CD4-positive, alpha-beta T cell treated with Interleukin-2 at 100 ng/mL for 4 hours (primary cell): ENCODE measurements around the gene CDH20.

ENCODE experiments used
- DNase-seq: peaks from one replicate; pipeline ENCODE4 v3.0.0-alpha.2; 2020; ENCODE audit warnings: low spot score

Gene CDH20

DNA sequence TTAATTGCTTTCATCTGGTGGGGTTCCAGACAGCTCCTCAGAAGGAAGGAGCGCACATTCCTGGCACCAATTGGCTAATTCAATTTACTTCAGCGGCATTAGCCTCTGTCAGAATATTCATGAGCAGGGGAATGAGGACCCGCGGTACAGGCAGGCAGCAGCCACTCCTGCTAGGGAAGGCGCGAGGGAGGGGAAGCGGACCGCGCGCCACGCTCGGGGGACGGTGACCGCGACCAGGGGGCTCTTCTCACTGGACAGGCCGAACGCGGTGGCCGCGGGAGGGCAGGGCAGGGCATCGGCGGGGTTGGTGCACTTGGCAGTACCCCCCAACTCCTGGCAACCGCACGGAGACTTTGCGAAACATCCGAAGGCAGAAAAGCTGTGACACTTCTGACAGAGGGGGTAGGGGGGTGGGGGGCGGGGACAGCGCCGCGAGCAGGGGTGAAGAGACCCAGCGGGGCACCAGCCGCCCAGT lies at the start of gene CDH20:
Gene CDH20, plus strand, starts transcription at position 160 of the 475 bp plus-strand sequence.
- DNase-seq: no peak

DNA sequence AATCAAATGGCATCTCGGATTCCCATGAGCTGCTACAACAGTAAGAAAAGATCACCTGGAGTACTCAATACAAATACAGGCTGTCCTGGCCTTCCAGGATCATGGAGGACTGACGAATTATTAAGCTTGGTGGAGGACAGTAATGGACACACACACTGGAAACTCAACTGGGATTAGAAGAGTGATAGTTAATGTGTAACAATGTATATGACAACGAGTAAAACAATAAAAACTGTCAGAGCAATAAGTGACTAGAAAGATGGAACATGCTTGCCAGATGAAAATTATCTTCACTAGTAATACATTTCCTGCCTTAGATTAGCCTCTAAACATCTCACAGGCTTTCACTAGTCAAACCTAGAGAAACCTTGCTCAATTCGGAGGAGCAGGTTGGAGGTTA lies 49.2 kb upstream of the CDH20 start:
- no peak for DNase-seq

DNA sequence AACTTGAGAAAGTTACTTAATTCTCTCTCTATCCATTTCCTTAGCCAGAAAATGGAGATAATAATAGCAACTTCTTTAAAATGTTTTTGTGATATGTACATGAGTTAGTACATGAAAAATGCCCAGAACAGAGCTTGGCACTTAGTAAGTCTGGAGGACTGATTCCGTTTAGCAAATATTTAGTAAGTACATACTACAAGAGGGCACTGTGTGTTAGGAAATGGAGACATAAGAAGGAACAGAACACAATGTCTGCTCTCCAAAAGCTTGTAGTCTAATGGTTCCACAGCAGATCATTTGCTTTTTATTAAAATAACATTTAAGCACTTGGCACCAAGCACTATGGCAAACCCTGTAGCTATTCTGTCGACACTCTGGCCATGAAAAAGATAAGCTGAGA lies 47.5 kb upstream of the CDH20 start:
- no peak for DNase-seq

DNA sequence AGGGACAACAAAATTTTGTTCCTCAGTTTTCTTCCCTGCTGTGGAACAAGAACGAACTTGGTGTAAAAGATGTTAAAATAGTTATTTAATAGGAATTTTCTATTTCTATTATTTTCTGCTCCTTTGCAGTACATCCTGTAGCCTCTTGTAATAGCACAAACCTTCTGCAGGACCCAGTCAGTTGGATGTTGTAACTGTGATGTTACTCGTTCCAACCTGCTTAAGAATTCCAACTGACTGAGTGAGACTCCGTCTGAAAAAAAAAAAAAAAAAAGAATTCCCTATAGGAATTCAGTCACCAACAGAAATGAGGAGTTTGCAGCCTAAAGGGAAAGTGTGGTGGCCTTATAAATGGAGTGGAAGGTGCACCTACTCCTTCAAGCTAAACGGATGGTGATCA lies 46.4 kb upstream of the CDH20 start:
- DNase-seq: no peak

DNA sequence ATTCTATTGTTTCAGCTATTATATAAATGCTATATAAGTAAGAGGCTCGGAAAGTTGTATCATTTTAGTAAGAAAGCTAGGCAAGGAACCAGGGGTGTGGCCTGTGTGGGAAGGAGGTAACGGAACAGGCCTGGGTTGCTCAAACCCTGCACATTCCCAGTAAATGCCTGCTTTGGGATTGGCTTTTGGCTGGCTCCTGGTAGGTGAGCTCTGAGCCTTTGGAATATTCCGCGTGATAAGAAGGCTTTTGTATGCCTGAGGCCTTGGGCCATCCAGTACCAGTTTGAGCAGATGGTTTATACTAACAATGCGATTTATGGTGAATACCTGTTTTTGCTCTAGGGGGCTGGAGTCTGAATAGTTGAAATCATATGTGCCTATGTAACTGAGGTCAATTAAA lies 42.6 kb upstream of the CDH20 start:
- no peak for DNase-seq

DNA sequence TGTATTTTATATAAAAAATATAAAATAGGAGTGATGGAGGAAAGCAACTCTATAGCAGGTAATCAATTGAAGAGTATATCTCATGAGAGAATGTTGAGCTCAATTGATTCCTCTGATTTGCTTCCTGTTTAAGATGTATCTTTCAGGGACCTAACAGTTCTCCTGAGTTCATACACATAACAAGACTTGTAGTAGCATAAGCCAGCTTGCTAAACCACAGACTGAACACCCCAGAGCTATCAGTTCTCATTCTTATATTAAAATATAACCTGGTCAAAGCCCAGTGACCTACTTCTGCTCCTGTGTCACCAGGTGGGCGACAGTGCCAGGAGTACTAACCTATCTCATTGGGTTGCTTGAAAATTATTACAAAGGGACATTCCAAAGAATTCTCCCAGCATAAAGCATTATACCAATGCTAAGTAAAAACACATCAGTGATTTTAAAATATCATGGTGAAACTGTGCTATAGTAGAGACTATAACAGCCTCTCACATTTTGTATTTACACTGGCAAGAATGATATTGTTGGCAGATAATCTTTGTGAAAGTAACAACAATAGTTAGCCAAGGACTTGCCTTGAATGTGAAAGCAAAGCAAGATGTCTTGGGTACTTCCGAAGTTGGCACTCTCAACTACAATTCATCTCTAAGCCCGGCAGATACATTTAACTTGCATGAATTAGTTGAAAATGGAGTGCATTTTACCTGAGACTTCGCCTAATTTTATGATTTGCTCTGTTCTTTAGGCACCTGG lies 40.8 kb upstream of the CDH20 start:
- DNase-seq: no peak

DNA sequence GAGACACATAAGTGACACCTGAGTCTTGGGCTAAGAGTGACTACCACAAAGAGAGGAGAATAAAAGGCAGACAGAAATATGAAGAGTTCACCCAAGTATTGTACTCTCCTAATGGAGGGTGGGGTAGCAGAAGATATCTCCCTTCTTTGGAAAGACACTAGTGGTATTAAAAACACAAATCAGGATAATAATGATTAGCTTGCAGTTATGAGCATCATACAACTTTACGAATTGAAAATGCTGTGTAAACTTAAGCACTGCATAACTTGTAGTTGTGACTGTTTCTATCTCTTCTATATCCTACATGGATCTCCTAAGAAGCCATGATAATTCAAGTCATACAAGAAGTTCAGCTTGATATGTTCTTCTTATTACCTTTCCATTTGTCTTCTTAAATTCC lies 38.1 kb upstream of the CDH20 start:
- DNase-seq: no peak

DNA sequence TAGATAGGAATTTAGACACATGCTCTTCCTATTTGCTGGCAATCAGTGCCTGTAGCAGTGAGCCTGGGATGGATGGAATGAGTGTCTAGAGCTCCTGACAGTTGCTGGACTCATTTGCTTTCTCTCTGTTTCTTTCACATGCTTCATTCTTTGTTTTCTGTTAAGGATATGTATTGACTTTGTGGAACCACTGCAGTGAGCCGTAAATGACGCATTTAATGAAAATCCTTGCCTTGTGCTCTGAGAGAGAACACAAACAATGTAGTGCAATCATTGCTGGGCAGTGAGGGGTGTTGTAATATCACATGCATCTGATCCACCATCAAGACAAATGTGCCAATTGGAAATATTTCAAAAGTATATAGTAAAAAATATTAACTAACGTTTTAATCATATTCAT lies 25.2 kb upstream of the CDH20 start:
- no peak for DNase-seq

DNA sequence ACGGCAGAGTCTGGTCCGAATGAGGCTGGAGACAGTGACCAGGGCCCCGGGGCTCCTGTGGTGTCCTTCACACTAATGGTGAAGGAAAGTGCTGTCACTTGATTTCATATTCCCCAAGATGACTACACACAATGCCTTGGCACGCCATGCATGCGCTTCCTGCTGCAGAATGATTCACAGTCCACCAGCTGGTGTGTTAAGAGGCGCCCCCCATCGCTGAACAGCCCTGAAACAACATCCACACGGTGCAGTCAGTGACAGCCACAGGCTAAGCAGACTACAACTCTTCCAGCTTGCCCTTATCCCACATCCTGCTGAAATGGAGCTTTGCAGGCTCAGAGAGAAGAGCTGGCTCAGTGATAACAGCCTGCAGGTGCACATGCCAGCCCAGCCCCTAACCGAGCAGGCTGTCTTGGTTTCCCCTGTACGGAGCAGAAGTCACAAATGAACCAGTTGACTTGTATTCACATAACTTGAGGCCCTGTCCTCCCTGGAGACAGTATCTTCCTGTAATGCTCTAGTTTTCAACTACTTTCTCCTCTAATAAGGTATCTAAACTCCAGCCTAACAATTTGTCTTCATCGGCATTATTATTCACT lies 24.3 kb upstream of the CDH20 start:
- no peak for DNase-seq

DNA sequence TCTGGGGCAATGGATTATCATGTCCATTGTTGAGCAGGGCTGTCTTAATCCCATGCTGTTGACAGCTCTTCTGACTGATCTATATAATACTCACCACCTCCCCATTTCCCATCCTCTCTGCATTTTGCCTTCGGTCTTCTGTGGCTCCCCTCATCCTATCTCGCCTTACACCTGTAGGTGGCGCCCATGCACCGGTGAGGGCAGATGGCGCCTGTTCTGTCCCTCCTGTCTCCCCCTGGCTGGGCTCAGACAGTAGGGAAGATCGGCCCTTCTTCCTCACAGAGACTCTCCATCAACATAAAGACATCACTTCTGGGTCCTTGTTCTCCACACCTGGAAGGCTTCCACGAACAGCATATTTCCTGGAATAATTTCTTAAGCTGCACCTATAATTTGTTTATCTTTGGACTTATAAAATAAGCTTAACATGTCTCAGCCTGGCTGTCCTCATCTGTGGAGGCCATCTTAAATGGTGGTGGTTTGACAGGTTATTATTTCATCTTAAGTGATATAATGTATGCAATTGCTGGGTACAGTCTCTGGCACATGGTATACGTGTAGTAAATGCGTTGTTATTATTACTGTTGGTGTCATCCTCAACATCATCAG lies 10.9 kb upstream of the CDH20 start:
- no peak for DNase-seq

DNA sequence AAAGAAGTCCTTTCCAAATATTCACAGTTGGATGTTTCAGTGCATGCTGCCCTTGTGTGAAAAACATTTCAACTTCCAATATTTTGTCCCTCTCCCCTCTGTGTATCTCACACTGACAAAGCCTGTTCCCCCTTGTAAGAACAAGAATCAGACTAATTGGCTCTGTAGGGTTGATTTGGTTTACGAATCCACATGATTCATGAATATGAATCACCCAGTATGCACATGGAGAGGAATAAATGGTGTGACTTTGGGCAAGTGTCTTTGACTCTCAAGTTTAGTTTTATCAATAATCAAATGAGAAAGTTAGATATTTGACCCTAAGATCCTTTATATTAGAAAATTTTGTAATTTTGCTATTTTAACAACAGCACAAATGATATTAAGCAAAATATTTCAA lies 9.3 kb upstream of the CDH20 start:
- no peak for DNase-seq

DNA sequence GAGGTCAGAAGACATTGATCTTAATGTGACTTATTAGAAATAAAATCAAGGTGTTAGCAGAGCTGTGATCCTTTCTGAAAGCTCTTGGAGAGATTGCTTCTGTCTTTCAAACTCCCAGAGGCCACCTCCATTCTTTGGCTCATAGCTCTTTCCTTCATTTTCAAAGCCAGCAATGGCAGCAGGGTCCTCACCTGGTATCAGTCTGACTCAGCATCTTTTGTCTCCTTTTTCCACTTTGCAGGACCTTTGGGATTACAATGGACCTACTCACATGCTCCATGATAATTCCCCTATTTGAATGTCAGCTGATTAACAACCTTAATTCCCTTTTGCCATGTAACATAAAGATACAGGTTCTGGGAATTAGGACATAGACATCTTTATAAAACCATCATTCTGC lies 6.8 kb upstream of the CDH20 start:
- DNase-seq: no peak

DNA sequence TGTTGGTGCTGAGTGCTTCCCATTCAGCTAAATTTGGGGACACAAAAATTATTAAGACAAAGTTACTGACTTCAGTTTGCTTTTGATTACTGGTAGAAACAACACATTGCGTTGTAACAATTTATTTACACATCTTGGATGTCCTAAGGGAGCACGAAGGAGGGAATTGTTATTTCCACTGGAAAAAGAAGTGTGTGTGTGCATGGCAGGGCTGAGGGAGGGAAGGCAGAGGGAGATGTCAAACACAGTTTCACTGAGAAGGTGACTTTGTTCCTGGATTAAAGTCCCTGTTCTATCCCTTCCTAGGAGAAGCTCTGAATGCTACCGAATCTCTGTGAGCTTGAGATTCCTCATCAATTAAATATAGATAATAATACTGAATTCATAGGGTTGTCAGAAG lies 3.8 kb upstream of the CDH20 start:
- no peak for DNase-seq

DNA sequence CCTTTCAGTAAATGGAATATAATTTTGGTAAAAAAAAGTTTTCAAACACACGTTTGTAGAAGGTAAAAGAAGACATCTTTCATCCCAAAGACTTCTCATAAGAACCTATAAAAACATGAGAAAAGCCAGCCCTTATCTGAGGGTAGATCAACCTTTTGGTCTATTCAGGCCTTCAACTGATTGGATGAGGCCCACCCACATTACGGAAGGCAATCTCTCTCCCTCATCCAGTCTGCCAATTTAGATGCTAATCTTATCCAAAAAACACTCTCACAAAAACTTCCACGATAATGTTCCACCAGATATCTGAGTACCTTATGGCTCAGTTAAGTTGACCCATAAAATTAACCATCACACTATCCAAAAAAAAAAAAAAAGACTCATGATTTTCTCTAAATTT lies 2.2 kb upstream of the CDH20 start:
- no peak for DNase-seq

DNA sequence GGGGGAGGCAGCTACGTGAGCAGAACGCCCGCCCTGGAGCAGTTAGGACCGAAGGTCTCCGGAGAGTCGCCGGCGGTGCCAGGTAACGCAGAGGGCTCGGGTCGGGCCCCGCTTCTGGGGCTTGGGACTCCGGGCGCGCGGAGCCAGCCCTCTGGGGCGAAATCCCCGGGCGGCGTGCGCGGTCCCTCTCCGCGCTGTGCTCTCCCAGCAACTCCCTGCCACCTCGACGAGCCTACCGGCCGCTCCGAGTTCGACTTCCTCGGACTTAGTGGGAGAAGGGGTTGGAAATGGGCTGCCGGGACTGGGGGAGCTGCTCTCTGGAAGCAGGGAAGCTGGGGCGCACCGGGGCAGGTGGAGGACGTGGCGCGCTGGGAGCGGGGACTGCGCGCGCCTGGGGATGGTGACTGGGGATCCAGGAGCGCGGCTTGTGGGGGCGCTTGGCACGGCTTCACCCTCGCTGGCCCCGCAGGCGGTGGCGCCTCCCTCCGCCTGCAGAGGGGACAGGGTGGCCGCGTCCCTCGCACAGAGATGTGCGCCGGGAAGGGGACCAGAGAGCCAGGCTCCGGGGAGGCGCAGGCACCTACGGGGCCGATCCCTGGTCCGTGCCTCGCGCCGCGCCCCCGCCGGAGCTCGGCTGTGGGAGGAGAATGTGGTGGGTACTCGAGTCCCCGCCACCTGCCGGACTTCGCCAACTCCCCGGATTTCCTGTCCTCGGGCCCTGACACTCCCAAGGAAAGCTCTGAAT lies 688 bp downstream of the CDH20 start:
- DNase-seq: no peak

DNA sequence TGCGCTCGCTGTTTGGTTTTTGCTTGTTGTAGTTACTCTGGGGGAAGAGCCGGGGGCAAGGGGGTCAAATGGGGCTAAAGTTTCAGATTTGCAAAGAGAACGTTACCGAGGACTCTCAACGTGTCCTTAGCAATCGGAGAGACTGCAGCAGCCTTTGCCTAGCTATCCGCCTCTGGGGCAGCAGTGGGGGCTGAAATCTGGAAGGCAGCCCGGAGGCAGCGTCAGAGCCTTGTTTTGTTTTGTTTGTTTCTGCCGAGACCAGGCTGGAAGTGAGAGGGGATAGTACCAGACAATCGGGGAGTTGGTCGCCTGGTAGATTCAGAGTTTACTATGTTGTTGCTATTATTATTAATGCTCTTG lies 1.2 kb downstream of the CDH20 start:
- no peak for DNase-seq

DNA sequence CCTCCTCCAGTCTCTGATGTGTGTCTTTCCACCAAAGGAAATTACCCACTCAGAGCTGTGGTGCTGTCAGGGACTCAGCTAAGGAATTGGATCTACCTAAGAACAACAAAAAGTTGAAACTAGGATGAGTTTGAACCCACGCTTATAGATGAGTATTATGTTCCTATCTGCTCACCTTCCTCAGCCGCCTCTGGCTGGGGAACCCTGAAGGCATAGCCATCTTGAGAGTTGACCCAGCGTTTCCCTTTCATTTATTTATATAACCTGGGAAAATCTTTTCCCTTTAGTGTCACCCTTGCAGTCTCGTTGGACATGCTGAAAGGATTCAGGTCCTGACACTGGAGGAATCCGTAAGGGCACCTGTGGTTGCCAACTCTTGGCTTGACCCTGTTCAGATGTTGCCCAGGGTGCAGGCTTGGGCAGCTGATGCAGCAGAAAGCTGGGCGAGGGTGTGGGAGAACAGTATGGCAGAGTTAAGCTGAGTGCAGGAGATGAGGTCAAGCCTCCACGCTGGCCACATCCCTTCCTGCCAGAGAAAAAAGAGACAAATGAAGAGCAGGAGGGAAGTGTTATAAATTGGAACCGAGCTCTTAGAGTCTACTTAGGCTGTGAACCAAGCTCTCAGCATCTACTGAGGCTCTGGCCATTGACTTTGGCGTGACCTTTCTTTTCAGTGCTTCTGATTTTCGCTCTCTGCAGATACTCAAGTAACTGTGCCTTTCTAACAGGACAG lies 1.9 kb downstream of the CDH20 start:
- DNase-seq: no peak

DNA sequence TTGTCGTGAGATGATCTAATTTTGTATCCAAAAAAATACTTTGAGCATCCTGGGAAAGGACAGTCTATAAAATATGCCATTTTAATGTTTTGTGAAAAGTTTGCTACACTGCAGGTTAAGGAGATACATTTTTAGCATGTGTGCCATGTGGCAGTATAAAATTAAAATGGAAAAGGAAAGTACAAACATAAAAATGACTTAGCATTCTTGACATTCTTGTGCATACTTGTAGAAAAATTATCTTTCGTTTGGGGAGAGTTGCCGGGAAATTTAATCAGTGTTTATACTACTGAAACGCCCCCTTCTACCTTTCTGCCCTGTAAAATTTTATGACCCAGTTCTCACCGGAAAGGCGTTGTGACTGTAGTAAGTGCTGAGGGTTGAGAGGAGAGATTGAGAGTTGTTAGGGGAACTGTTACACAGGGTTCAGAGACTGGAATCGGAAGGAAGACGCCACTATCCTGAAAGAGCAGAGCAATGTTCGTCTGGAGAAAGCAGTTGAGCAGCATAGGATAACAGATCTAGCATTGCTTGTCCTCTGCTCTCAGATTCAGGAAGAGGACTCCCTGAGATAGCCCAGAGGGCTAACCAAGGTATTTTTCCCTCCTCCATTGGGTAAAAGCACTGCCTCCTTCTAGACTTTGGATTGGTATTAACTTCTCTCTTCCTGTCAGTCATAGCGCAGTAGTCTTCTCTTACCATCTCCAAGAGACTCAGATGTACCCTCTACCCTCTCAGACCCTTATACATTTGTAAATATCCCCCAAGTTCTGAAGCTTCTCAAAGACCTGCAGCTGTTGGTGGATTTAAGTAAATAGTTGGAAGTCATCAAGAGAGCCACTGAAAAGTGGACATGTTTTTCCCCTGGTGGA lies 2.7 kb downstream of the CDH20 start:
- no peak for DNase-seq

DNA sequence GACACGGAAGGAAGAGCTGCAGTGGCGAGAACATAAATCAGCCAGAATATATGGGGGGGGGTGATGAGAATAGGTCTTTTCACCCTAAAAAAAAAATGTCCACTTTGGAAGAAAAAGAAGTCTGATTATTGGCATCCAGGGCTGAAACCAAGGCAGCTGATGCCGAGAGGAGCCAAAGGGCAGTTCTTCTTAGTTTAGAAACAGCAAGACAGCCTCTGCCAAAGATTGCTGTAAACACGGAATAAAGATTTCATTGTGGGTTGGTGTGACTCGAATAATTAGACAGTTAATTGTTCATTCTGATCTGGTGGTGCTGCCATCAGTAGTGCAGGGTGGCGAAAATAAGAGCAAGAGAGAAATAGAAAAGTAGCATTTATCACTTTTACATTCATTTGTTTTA lies 3.5 kb downstream of the CDH20 start:
- no peak for DNase-seq

DNA sequence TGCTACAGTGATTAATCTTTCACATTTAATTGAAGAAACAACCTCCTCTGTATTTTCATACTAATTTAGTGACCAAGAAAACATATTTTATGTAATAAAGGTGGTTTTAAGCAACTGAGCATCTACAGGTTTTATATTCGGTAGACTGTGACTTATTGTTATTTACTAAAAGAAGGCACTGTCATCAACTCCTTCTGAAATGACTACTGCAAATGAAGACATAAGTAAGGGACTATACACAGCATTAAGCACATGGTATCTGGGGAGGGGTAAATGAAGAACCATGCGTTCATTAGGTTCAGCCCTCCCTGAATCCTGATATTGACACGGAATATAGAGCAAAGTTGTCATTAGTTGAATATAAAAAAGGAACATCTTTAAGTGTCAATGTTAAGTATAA lies 4.3 kb downstream of the CDH20 start:
- no peak for DNase-seq

DNA sequence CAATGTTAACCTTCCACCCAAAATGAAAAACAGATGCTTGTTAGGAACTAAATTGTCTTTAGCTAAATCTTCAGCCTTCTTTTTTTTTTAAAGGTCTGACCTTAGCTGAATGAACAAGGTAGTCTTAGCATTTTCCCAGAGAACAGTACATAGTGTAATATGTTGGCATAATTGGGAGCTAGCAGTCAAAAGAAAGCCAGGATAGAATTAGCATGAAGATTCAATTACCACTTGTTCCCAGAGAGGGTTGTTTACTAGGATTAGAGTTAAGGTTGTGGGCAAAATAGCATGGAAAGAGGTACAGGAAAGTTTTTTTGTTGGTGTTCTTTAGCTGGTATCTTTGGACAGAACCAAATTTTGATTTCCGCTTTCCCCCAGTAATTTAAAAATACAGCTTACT lies 6.9 kb downstream of the CDH20 start:
- no peak for DNase-seq
